Caco-2 (cell line): ENCODE measurements around the gene RASGRP1. TPM values are rescaled to one million over a fixed set of nuclear protein-coding genes. Genes with fewer than 3 reads are reported as not detected.

Experiments used
- BruUV-seq: library from RNA; stranded (reverse); fragments of 400-500 nt; replicated peaks from 2 replicates; lab custom pipeline; 2021; lab: Mats Ljungman, UMichigan
- CTCF ChIA-PET: fragments of 300-600 bp; sonication (Branson Sonifier 250); formaldehyde crosslinking; loops from one replicate; lab custom pipeline; 2022; ENCODE audit warnings: antibody characterized with exemption; lab: Charles Lee
- POLR2A ChIA-PET: fragments of 300-600 bp; sonication (Branson Sonifier 250); formaldehyde crosslinking; loops from one replicate; lab custom pipeline; 2022; ENCODE audit warnings: antibody characterized with exemption; lab: Charles Lee
- DNase-seq, 2 experiments: peaks; one replicate each; pipeline versions ENCODE4 v3.0.0 to v3.0.0-alpha.2; 2020 to 2022
- H3K27me3 ChIP-seq: replicated peaks from 2 replicates; pipeline ENCODE4 v1.6.0; 2011; ENCODE audit warnings: low read length; ENCODE audit not compliant: control insufficient read depth, insufficient read depth
- H3K36me3 ChIP-seq: 2 replicates; pipeline ENCODE4 v1.5.1; 2011; ENCODE audit warnings: low read length; ENCODE audit not compliant: control insufficient read depth, insufficient read depth
- H3K4me1 ChIP-seq: fragments of 250-450 bp; sonication (Bioruptor Pico); 2 replicates; pipeline ENCODE4 v1.5.1; 2020; ENCODE audit warnings: mild to moderate bottlenecking
- H3K4me3 ChIP-seq: 2 replicates; pipeline ENCODE4 v1.5.1; 2011; ENCODE audit warnings: low read depth, mild to moderate bottlenecking, control low read depth, low read length
- H3K9me3 ChIP-seq: fragments of 250-450 bp; sonication (Bioruptor Pico); 2 replicates; pipeline ENCODE4 v1.5.1; 2020; ENCODE audit warnings: mild to moderate bottlenecking, moderate library complexity
- H3K27ac Mint-ChIP-seq: one replicate; pipeline ENCODE4 v1.8.0; 2022; ENCODE audit warnings: mixed read lengths; ENCODE audit not compliant: unreplicated experiment
- H3K27me3 Mint-ChIP-seq: one replicate; pipeline ENCODE4 v1.8.0; 2022; ENCODE audit warnings: mixed read lengths; ENCODE audit not compliant: insufficient read depth, unreplicated experiment
- H3K36me3 Mint-ChIP-seq: one replicate; pipeline ENCODE4 v1.8.0; 2022; ENCODE audit warnings: mild to moderate bottlenecking, mixed read lengths; ENCODE audit not compliant: insufficient read depth, unreplicated experiment
- H3K4me1 Mint-ChIP-seq: one replicate; pipeline ENCODE4 v1.8.0; 2022; ENCODE audit warnings: low read depth, mixed read lengths; ENCODE audit not compliant: unreplicated experiment
- H3K4me3 Mint-ChIP-seq: one replicate; pipeline ENCODE4 v1.8.0; 2022; ENCODE audit warnings: mild to moderate bottlenecking, moderate library complexity, mixed read lengths; ENCODE audit not compliant: unreplicated experiment
- H3K9me3 Mint-ChIP-seq: one replicate; pipeline ENCODE4 v1.8.0; 2022; ENCODE audit warnings: mixed read lengths; ENCODE audit not compliant: unreplicated experiment
- intact Hi-C: fragments of 100-400 bp; cut with micrococcal nuclease; formaldehyde crosslinking; loops from one replicate; pipeline ENCODE4 v1.10.0; 2022; ENCODE audit not compliant: unreplicated experiment
- total RNA-seq: library from RNA; stranded (reverse); gene quantifications from 2 replicates; pipeline ENCODE4 v1.2.3, GENCODE V29; 2022
- TF ChIP-seq, protein P1 (sequence below), 2 experiments: fragments of 200-600 bp in 1 of 2; IDR thresholded peaks; 1 replicate in 1 of 2; 2 replicates in 1 of 2; pipeline versions ENCODE4 v1.5.1 to v1.8.0; 2011 to 2022; ENCODE audit warnings: antibody characterized with exemption in 1 of 2, control low read depth in 1 of 2, inconsistent platforms in 1 of 2, low read depth in 1 of 2, low read length in 1 of 2, mild to moderate bottlenecking in 1 of 2, moderate library complexity in 1 of 2; ENCODE audit not compliant: insufficient read depth in 1 of 2, severe bottlenecking in 1 of 2, unreplicated experiment in 1 of 2

RASGRP1 gene
- total RNA-seq, 1 experiment from 2014 or later = 7.3 TPM

DNA sequence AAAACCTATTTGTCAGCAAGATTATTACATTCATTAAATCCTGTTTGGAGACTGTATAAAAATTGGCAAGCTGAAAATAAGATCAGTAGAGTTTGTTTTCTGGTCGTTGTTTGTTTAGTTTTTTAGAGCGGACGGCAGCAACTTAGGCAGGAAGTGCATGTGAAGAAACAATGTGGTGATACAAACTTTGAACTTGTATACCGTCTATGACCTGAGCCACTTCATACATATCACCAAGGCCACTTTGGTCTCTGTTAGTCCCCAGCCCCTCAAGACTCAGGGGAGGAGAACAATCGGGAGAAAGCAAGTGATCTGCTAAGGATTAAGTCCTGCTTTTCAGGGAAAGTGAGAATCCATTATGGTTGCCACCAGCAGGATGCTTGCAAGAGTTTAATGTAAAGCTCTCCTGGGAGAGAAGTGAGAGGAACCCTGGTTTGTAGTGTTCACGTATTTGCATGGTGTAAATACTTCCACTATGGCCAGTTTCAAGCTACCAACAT lies 31.1 kb downstream of the RASGRP1 start:
- H3K9me3 ChIP-seq = no peaks in the 10 kb centered on the region
- no TSS peak for BruUV-seq
- ChIA-PET POLR2A (no interaction called here), CTCF (no interaction called here)
- TF ChIP-seq, protein P1, sequence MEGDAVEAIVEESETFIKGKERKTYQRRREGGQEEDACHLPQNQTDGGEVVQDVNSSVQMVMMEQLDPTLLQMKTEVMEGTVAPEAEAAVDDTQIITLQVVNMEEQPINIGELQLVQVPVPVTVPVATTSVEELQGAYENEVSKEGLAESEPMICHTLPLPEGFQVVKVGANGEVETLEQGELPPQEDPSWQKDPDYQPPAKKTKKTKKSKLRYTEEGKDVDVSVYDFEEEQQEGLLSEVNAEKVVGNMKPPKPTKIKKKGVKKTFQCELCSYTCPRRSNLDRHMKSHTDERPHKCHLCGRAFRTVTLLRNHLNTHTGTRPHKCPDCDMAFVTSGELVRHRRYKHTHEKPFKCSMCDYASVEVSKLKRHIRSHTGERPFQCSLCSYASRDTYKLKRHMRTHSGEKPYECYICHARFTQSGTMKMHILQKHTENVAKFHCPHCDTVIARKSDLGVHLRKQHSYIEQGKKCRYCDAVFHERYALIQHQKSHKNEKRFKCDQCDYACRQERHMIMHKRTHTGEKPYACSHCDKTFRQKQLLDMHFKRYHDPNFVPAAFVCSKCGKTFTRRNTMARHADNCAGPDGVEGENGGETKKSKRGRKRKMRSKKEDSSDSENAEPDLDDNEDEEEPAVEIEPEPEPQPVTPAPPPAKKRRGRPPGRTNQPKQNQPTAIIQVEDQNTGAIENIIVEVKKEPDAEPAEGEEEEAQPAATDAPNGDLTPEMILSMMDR (IDR thresholded peaks at IDR 0.05; ENCODE audit: insufficient read depth in 1 of 2, low read depth in 1 of 2, low read length in 1 of 2, severe bottlenecking in 1 of 2, unreplicated experiment in 1 of 2) = no peak
- Mint-ChIP-seq H3K4me1 (no peaks in the 10 kb centered on the region), H3K36me3 (no peaks in the 10 kb centered on the region), H3K27me3 (no peaks in the 10 kb centered on the region), H3K4me3 (no peak overlapping the region), H3K9me3 (no peaks in the 10 kb centered on the region), H3K27ac (no peak overlapping the region)
- no peaks in the 10 kb centered on the region for H3K27me3 ChIP-seq
- no peaks in the 10 kb centered on the region for H3K36me3 ChIP-seq
- intact Hi-C loops = no loop called here
- no peak overlapping the region for H3K4me3 ChIP-seq
- no peak for DNase-seq
- no peaks in the 10 kb centered on the region for H3K4me1 ChIP-seq

DNA sequence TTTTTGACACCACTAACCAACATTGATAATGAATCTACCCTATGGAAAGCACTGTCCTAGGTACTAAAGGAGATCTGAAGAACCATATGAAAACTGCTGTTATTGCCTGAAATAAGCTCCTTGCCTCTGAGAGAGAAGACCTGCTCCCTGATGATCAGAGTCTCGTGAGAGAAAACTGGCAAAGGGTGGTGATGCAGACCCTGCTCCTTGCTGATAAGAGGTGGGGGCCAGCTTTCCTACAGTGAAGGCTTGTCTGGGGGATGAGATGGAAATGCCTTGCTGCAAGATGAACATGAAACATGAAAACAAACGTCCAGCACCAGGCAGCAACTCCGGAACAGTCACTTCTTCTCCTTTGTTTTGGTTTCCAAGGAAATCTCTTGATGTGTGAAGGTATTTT lies 31.9 kb downstream of the RASGRP1 start:
- Mint-ChIP-seq H3K36me3 (no peaks in the 10 kb centered on the region), H3K4me1 (no peaks in the 10 kb centered on the region), H3K27me3 (no peaks in the 10 kb centered on the region), H3K27ac (no peak overlapping the region), H3K9me3 (no peaks in the 10 kb centered on the region), H3K4me3 (no peak overlapping the region)
- Histone ChIP-seq H3K4me3 (no peak overlapping the region), H3K4me1 (no peaks in the 10 kb centered on the region), H3K9me3 (no peaks in the 10 kb centered on the region), H3K36me3 (no peaks in the 10 kb centered on the region), H3K27me3 (no peaks in the 10 kb centered on the region)
- TF ChIP-seq, protein P1 (IDR thresholded peaks at IDR 0.05; ENCODE audit: insufficient read depth in 1 of 2, low read depth in 1 of 2, low read length in 1 of 2, severe bottlenecking in 1 of 2, unreplicated experiment in 1 of 2) = no peak
- DNase-seq = no peak
- ChIA-PET POLR2A (no interaction called here), CTCF (no interaction called here)
- intact Hi-C loops = no loop called here
- BruUV-seq = no TSS peak

DNA sequence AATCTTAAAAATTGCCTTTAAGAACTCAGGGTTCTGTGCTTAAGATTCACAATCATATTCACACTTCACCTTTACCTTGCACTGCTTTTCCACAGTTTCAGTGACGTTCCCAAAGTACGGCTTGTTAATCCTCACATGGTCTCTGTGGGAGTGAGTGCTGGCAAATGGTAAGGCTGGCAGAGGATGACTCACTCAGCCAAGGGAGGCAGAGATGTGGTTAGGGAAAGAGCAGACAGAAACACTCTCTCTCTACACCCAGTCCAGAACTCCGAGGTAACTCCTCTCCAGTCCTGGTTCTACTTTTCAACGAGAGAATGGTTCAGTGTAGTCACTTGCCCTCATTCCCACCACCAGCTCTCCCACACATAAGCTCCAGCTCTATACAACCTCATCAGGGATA lies 33.1 kb downstream of the RASGRP1 start:
- ChIA-PET CTCF (no interaction called here), POLR2A (no interaction called here)
- intact Hi-C loops = no loop called here
- Mint-ChIP-seq H3K27me3 (no peaks in the 10 kb centered on the region), H3K4me3 (no peak overlapping the region), H3K27ac (no peak overlapping the region), H3K36me3 (no peaks in the 10 kb centered on the region), H3K9me3 (no peaks in the 10 kb centered on the region), H3K4me1 (no peaks in the 10 kb centered on the region)
- H3K4me1 ChIP-seq = no peaks in the 10 kb centered on the region
- DNase-seq = no peak
- TF ChIP-seq, protein P1 (IDR thresholded peaks at IDR 0.05; ENCODE audit: insufficient read depth in 1 of 2, low read depth in 1 of 2, low read length in 1 of 2, severe bottlenecking in 1 of 2, unreplicated experiment in 1 of 2) = no peak
- no peak overlapping the region for H3K4me3 ChIP-seq
- no peaks in the 10 kb centered on the region for H3K27me3 ChIP-seq
- H3K9me3 ChIP-seq = no peaks in the 10 kb centered on the region
- no TSS peak for BruUV-seq
- no peaks in the 10 kb centered on the region for H3K36me3 ChIP-seq
